Endodermal cell (in vitro differentiated cells): ENCODE results near the gene MBD5. TPM values are rescaled to one million over a fixed set of nuclear protein-coding genes. Genes with fewer than 3 reads are reported as not detected.

ENCODE experiments used
- DNase-seq: peaks from one replicate; pipeline ENCODE4 v3.0.0-alpha.2; 2017
- H3K27ac ChIP-seq: 2 replicates; pipeline ENCODE4 v1.5.1; 2013; ENCODE audit warnings: mild to moderate bottlenecking, low read depth, low read length, moderate library complexity
- H3K27me3 ChIP-seq: 2 replicates; pipeline ENCODE4 v1.6.1; 2013; ENCODE audit warnings: mild to moderate bottlenecking, low read length, moderate library complexity; ENCODE audit not compliant: insufficient read depth, control insufficient read depth, poor library complexity, severe bottlenecking
- H3K36me3 ChIP-seq: 2 replicates; pipeline ENCODE4 v1.7.0; 2013; ENCODE audit warnings: mild to moderate bottlenecking, low read length, moderate library complexity; ENCODE audit not compliant: control insufficient read depth, insufficient read depth
- H3K4me1 ChIP-seq: one replicate; pipeline ENCODE4 v1.7.0; 2013; ENCODE audit warnings: low read length; ENCODE audit not compliant: control insufficient read depth, insufficient read depth
- H3K4me3 ChIP-seq: 2 replicates; pipeline ENCODE4 v1.5.1; 2013; ENCODE audit warnings: mild to moderate bottlenecking, low read length, moderate library complexity
- H3K9ac ChIP-seq: 2 replicates; pipeline ENCODE4 v1.6.1; 2013; ENCODE audit warnings: mild to moderate bottlenecking, low read length, moderate library complexity; ENCODE audit not compliant: poor library complexity, severe bottlenecking; ENCODE audit errors: extremely low read depth
- H3K9me3 ChIP-seq: 2 replicates; pipeline ENCODE4 v1.6.1; 2013; ENCODE audit warnings: mild to moderate bottlenecking, low read length, moderate library complexity; ENCODE audit not compliant: control insufficient read depth
- H3K27ac Mint-ChIP-seq: 2 replicates; pipeline ENCODE4 v1.8.0; 2020; ENCODE audit warnings: mixed read lengths
- H3K27me3 Mint-ChIP-seq: 2 replicates; pipeline ENCODE4 v1.8.0; 2021; ENCODE audit warnings: mild to moderate bottlenecking, mixed read lengths; ENCODE audit not compliant: insufficient read depth
- H3K36me3 Mint-ChIP-seq: 2 replicates; pipeline ENCODE4 v1.8.0; 2020; ENCODE audit warnings: low read depth, mixed read lengths
- H3K4me1 Mint-ChIP-seq: 2 replicates; pipeline ENCODE4 v1.8.0; 2020; ENCODE audit warnings: mixed read lengths
- H3K4me3 Mint-ChIP-seq: 2 replicates; pipeline ENCODE4 v1.8.0; 2020; ENCODE audit warnings: mild to moderate bottlenecking, moderate library complexity, mixed read lengths
- H3K9me3 Mint-ChIP-seq: 2 replicates; pipeline ENCODE4 v1.8.0; 2020; ENCODE audit warnings: mild to moderate bottlenecking, mixed read lengths
- WGBS, 2 experiments: methylation state at CpG; one replicate each; pipeline versions ENCODE4 v1.1.5 to v1.1.7; 2013; ENCODE audit warnings: missing lambda C conversion rate in 2 of 2, mixed read lengths in 1 of 2; ENCODE audit not compliant: insufficient coverage in 1 of 2, insufficient read length in 1 of 2; 5-methylcytosine and 5-hydroxymethylcytosine counted together
- total RNA-seq, 2 donors: library from RNA; stranded (reverse); fragmentation: NEBNext Ultra II Directional in 1 of 2; extraction: Animal tissue kit (Norgen Biotek cat#: 25700) in 1 of 2; gene quantifications; 2 replicates in 1 of 2; 3 replicates in 1 of 2; pipeline ENCODE4 v1.2.1, GENCODE V29; 2021
- TF ChIP-seq, protein P1 (sequence below): fragments of 200-600 bp; sonication (generic); conservative IDR thresholded peaks from 2 replicates; pipeline ENCODE4 v1.5.0; 2021; ENCODE audit warnings: antibody characterized with exemption, mild to moderate bottlenecking

MBD5 gene
- total RNA-seq, 2 donors from 2014 or later: 49.1 to 55.7 TPM

DNA sequence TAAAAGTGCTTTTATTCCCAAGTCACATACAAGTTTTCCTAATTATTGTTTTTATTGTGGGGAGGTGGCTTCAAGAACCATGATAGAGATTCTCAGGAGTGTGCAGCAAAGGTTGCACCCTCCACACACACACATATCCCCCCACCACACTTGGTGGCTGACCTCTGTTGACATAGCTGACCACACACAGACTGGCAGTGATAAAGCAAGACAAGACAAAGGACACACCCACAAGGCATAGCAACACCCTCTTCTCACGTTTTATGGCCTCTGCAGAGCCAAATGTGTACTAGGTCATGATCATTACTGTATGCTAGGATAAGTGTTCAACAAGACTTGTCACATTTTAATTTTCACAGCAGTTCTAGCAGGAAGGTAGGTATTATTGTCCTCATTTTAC is 480.7 kb downstream of the MBD5 start:
- peak; percentile 69 for DNase-seq
- peaks cover 10% of the 10 kb centered on the region for H3K4me1 ChIP-seq
- H3K27ac ChIP-seq: no peak overlapping the region
- no peaks in the 10 kb centered on the region for H3K9me3 ChIP-seq
- Mint-ChIP-seq H3K9me3 (no peaks in the 10 kb centered on the region), H3K36me3 (no peaks in the 10 kb centered on the region), H3K4me3 (no peak overlapping the region), H3K27ac (peak overlapping the region; percentile 3), H3K4me1 (peaks cover 22% of the 10 kb centered on the region), H3K27me3 (peaks cover 2% of the 10 kb centered on the region)
- TF ChIP-seq, protein P1, sequence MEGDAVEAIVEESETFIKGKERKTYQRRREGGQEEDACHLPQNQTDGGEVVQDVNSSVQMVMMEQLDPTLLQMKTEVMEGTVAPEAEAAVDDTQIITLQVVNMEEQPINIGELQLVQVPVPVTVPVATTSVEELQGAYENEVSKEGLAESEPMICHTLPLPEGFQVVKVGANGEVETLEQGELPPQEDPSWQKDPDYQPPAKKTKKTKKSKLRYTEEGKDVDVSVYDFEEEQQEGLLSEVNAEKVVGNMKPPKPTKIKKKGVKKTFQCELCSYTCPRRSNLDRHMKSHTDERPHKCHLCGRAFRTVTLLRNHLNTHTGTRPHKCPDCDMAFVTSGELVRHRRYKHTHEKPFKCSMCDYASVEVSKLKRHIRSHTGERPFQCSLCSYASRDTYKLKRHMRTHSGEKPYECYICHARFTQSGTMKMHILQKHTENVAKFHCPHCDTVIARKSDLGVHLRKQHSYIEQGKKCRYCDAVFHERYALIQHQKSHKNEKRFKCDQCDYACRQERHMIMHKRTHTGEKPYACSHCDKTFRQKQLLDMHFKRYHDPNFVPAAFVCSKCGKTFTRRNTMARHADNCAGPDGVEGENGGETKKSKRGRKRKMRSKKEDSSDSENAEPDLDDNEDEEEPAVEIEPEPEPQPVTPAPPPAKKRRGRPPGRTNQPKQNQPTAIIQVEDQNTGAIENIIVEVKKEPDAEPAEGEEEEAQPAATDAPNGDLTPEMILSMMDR: no peak
- H3K36me3 ChIP-seq: no peaks in the 10 kb centered on the region
- H3K9ac ChIP-seq: no peak overlapping the region
- peak overlapping the region; percentile 57 for H3K4me3 ChIP-seq
- WGBS, 2 experiments: 45 to 60% methylated on average over 1 of the region's 1 CpG
- no peaks in the 10 kb centered on the region for H3K27me3 ChIP-seq

- H3K27me3 ChIP-seq: no peaks in the 10 kb centered on the region
- H3K9me3 ChIP-seq: no peaks in the 10 kb centered on the region
- Mint-ChIP-seq H3K9me3 (no peaks in the 10 kb centered on the region), H3K4me3 (no peak overlapping the region), H3K36me3 (no peaks in the 10 kb centered on the region), H3K27ac (no peak overlapping the region), H3K27me3 (peaks cover 2% of the 10 kb centered on the region), H3K4me1 (peaks cover 26% of the 10 kb centered on the region)
- TF ChIP-seq, protein P1: no peak
- H3K27ac ChIP-seq: no peak overlapping the region
- H3K9ac ChIP-seq: no peak overlapping the region
- peaks cover 10% of the 10 kb centered on the region for H3K4me1 ChIP-seq
- DNase-seq: no peak
- no peak overlapping the region for H3K4me3 ChIP-seq
- 80 to 85% methylated on average over 2 of the region's 2 CpGs for WGBS, 2 experiments
- no peaks in the 10 kb centered on the region for H3K36me3 ChIP-seq
Measured at GRCh38 chr2:148503516-148503915, 482.6 kb downstream of the MBD5 start.

- Mint-ChIP-seq H3K27ac (no peak overlapping the region), H3K27me3 (peaks cover 2% of the 10 kb centered on the region), H3K36me3 (no peaks in the 10 kb centered on the region), H3K9me3 (no peaks in the 10 kb centered on the region), H3K4me1 (peaks cover 18% of the 10 kb centered on the region), H3K4me3 (no peak overlapping the region)
- no peaks in the 10 kb centered on the region for H3K9me3 ChIP-seq
- no peak overlapping the region for H3K9ac ChIP-seq
- DNase-seq: peak; percentile 72
- no peak overlapping the region for H3K4me3 ChIP-seq
- no peak overlapping the region for H3K27ac ChIP-seq
- H3K4me1 ChIP-seq: no peaks in the 10 kb centered on the region
- 81% methylated on average over 3 of the region's 3 CpGs; no CpG with 5 or more reads in 1 of the 2 experiments for WGBS, 2 experiments
- no peaks in the 10 kb centered on the region for H3K36me3 ChIP-seq
- TF ChIP-seq, protein P1: no peak
- H3K27me3 ChIP-seq: no peaks in the 10 kb centered on the region
Measured at GRCh38 chr2:148507970-148508369, 487.1 kb downstream of the MBD5 start.
